NCI-H187 treated with DMSO at 0.1 percent for 48 hours (cell line): ENCODE results near the gene GLIS2.

Experiments
- DNase-seq: peaks from one replicate; lab custom pipeline; 2025; lab: John Stamatoyannopoulos, UW

Gene GLIS2

GRCh38 chr16:4371357-4372000 lies 55.6 kb downstream of the GLIS2 start, which contains the start of gene VASN:
Gene VASN (plus strand): TSS chr16:4371848. CDS start chr16:4380878, 9,030 bp downstream.
- no peak for DNase-seq

- no peak for DNase-seq
Measured at GRCh38 chr16:4372001-4372577, 56.2 kb downstream of the GLIS2 start.

- DNase-seq: no peak
Measured at GRCh38 chr16:4372578-4373355, 56.9 kb downstream of the GLIS2 start.

- DNase-seq: no peak
Measured at GRCh38 chr16:4373356-4373908, 57.6 kb downstream of the GLIS2 start.

GRCh38 chr16:4373909-4374742 lies 58.3 kb downstream of the GLIS2 start:
- no peak for DNase-seq

GRCh38 chr16:4375717-4376116 lies 59.9 kb downstream of the GLIS2 start:
- no peak for DNase-seq

- DNase-seq: no peak
Measured at GRCh38 chr16:4376126-4376892, 60.4 kb downstream of the GLIS2 start.

GRCh38 chr16:4376893-4377572 lies 61.2 kb downstream of the GLIS2 start:
- DNase-seq: no peak

GRCh38 chr16:4377573-4378154 lies 61.8 kb downstream of the GLIS2 start:
- no peak for DNase-seq

- DNase-seq: no peak
Measured at GRCh38 chr16:4378161-4378666, 62.3 kb downstream of the GLIS2 start.

- DNase-seq: no peak
Measured at GRCh38 chr16:4378999-4379690, 63.3 kb downstream of the GLIS2 start.

GRCh38 chr16:4380119-4381063 lies 64.5 kb downstream of the GLIS2 start:
- no peak for DNase-seq

GRCh38 chr16:4381072-4381934 lies 65.4 kb downstream of the GLIS2 start:
- DNase-seq: no peak

- no peak for DNase-seq
Measured at GRCh38 chr16:4381935-4382794, 66.3 kb downstream of the GLIS2 start.

GRCh38 chr16:4382795-4383357 lies 67.0 kb downstream of the GLIS2 start:
- no peak for DNase-seq
